ENCODE data around the gene RGS8.

Gene RGS8

DNA sequence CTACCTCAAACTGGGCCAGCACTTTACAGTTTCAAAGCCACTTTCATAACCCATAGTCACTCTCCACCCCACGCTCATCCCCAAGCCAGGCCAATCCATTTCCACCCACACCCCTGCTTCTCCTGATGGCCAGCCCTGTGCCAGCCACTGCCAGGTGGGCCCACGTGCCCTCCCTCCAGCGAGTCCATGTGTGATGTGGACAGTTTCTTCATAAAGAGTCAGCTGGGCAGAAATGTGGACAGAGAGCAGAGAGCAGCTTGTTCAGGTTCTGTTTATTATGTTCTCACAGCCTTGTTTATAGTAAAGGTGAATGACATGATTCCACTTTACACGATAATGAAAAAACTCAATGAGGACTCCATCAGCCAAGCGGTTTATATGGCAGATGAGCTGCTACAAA lies 42.8 kb downstream of the RGS8 start:
- DNase-seq (ENCODE audit: low spot score) (no peak), FAIRE-seq (no peak)

DNA sequence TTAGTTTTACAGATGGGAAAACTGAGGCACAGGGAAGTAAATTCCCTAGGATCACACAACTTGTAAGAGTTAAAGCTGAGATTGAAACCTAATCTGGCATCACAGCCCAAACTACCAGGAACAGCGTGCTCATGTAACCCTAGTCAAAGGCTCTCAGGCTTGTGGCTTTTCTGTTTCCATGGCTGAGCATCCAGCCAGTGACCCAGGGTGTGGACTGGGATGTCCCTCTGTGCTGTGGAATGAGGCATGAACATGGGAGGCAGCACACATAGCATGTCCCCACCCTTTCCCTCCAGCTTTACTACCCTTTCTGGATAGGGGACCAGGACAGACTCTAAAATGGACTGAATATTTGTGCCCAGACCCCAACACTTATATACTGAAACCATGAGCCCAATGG lies 45.1 kb downstream of the RGS8 start:
- no peak for FAIRE-seq
- DNase-seq (ENCODE audit: low spot score): no peak

DNA sequence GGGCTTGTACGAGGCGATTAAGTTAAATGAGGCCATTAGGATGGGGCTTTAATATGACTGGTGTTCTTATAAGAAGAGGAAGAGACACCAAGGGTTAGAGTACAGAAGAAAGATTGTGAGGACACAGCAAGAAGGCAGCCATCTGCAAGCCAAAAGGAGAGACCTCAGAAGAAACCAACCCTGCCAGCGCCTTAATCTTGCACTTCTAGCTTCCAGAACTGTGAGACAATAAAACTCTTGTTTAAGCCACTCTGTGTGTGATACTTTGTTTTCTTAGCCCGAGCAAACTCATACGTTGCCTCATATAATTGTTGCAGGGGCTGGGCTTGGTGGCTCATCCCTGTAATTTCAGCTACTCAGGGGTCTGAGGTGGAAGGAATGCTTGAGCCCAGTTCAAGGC lies 46.6 kb downstream of the RGS8 start:
- no peak for FAIRE-seq
- no peak for DNase-seq (ENCODE audit: low spot score)

DNA sequence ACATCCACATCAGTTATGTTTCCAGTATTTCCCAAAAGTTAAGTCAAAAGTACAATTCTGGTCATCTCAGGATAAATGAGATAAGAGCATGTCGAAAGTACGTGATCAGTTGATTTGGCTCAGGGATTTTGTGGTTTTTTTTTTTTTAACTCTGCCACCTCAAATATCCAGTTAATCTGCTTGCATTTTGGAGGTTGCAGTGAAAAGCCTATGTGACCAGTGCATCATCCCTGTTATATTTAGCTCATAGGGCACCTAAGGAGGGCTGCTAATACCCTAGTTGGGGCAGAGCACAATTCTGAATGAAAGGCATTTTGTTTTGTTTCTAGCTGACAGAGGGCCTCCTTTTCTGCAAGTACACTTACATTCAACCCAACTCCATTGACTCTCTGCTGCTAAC lies 48.5 kb downstream of the RGS8 start:
- DNase-seq (ENCODE audit: low spot score): no peak
- no peak for FAIRE-seq
